GM19328 (cell line): Measurements from ENCODE around the gene DYNC2H1.

Source experiments
- ATAC-seq: cut with Tn5 transposase; IDR thresholded peaks from one replicate; pipeline ENCODE4 v1.9.1; 2021; ENCODE audit warnings: mild to moderate bottlenecking, moderate library complexity; ENCODE audit not compliant: unreplicated experiment

Gene DYNC2H1

DNA sequence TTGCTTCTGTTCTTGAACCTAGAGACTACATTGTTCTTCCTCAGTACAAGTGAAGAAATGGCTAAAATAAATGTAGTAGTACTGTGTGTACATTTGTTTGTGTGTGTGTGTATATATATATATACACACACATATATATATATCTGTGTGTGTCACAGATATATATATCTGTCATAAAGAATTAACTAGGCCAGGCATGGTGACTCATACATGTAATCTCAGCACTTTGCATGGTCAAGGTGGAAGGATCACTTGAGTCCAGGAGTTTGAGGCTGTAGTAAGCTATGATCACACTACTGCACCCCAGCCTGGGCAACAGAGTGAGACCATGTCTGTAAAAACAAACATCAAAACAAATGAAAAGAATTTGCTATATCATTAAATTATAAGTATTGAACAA is 164.8 kb downstream of the DYNC2H1 start:
- no peak for ATAC-seq

DNA sequence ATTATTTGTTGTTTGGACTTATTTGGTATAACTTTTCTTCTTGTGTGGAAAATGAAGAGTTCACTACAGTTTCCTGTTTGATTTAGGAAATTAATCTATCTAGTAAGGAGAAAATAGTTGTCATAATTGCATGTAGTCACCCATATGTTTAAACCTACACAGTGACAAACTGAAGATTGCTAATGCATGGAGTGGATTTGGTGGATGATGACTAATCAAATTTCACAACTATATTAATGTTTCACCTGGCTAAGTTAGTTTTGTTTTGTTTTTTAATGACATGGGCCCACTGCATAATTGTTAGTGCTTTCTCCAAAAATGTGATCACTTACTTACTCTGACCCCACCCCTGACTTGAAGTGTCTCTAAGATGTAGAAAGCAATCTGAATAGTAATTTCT is 170.6 kb downstream of the DYNC2H1 start:
- ATAC-seq, result no peak

DNA sequence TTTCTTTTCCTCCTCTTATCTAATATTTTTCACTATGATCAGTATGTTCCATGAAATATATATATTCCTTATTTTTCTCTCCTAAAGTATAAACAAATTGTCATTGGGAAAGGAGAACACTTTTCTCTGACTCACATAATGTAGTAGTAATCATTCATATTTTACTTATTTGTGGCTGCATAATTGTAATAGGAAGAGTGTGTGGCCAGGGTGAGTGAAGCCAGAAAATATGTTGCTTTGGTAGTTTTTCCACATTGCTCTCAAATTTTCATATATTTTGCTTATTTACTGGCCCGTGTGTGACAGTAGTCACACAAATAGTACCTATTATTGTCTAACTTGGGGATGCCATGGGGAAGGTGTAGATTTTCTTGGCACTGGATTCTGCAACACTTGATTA is 172.1 kb downstream of the DYNC2H1 start:
- ATAC-seq, result no peak

- no peak for ATAC-seq
Measured at GRCh38 chr11:103284260-103284659, 175.0 kb downstream of the DYNC2H1 start.

DNA sequence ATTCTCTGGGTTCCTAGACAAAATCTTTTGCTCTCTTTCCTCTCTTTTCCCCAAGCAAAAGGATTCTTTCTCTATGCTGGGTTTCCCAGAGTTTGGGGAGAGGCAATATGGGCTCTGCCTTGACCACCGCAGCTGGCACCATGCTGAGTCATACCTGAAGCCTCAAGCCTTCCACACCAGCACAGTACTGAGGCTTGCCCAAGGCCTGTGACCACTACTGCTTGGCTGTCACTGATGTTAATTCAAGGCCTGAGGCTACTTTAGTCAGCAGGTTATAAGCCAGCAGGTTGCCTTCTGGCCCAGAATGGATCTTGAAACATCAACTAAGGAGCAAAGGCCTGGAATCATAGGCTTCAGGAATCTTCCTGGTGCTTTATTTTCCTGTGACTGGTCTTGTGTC is 185.3 kb downstream of the DYNC2H1 start:
- ATAC-seq, result no peak

DNA sequence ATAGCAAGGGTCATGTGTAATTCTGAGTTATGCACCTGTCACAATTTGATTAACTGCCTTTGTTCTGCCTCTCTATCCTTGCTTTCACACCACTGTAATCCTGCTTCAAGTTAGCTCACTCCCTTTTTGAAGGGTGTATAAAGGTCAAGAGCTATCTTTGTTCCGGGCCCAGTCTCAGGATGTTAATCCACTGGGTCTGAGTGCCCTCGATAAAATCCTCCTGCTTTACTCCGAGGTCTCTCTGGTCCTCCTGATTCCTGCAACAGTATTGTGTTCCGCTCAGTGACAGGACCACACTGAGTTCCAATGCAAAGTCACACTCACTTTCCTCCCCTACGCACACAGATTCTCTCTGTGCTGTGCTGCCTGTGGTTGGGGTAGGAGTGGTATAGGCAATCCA is 186.5 kb downstream of the DYNC2H1 start:
- no peak for ATAC-seq

DNA sequence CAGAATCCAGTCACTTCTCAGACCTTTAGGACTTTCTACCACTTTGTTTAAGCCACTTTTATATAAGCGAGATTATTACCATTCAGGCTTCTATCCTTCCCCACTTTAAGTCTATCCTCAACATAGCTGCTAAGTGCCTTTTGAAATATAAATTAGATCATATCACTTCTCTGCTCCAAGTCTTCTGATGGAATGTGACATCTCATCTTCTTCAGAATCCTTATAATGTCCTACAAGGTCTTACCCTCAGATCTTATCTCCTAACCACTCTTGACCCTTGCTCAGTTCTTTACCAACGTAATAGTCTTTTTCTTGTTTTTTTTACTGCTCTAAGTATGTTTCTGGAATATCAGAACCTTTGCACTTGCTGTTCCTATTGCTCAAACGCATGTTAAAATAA is 188.7 kb downstream of the DYNC2H1 start:
- ATAC-seq, result no peak

DNA sequence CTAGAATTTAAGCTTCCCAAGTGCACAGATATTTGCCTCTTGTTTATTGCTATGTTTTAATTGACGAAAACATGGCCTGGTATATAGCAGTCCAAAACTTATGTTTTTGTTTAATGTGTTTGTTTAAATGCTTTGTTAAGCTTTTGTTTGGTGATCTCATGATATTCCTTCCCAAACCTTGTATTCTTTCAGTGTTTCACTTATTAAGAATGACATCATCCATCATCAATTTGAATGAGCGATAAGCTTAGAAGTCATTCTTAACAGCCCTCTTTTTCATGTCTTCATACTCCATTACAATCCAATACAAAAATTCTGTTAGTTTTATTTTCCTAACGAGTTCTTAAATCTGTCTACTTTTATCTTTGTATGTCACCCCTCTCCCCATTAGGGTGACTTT is 206.0 kb downstream of the DYNC2H1 start:
- ATAC-seq, result no peak

- no peak for ATAC-seq
Measured at GRCh38 chr11:103317118-103317517, 207.9 kb downstream of the DYNC2H1 start.

- no peak for ATAC-seq
Measured at GRCh38 chr11:103322821-103323220, 213.6 kb downstream of the DYNC2H1 start.

GRCh38 chr11:103325686-103326069 is 216.5 kb downstream of the DYNC2H1 start:
- no peak for ATAC-seq

DNA sequence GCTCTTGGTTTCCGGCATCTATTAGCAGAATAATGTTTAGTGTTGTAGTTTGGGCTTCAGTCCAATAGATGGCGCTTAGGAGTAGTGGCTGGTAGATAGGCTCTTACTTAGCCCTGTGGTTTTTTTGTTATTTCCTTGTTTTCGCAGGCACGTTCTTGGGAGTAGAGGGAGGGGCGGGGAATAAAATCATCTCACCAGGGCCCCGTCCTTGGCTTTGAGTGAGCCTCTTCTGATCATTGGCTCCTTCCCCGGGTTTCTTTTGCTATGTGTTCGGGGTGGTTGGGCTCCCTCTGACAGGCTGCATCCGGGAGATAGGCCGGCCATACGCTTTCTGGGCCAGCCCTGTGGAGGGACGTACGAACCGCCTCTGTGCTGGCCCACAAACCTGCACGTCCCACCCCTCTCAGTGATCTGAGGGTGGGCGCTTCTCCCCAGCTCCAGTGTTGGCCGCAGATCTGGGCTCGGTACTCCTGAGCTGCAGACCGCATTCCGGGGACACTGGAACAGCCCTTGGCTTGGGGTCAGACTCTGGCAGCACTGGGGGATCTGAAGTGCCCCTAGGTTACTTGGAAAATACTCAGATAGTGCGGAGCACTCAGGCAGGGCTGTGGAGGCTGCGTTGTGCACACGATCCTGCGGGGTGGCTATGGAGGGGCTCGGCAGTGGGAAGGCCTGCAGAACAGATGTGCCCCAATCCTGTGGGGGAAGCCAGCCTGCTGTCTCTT is 217.0 kb downstream of the DYNC2H1 start:
- ATAC-seq, result peak; percentile 83

- ATAC-seq, result no peak
Measured at GRCh38 chr11:103327721-103328120, 218.5 kb downstream of the DYNC2H1 start.

DNA sequence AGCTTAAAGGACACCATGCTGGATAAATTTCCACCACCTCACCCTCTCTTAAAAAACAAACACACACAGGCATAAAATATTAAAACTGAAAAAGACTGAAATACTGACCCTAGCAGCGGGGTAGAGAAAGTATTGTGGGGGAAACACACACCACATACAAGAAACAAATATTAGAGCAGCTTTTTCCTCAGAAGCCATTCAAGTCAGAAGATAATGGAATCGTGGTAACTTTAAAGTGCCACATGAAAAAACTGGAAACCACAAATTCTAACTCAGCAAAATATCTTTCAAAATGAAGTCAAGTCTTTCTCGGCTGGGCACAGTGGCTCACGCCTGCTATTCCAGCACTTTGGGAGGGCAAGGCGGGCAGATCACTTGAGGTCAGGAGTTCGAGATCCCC is 223.2 kb downstream of the DYNC2H1 start:
- ATAC-seq, result no peak

GRCh38 chr11:103338621-103339484 is 229.6 kb downstream of the DYNC2H1 start:
- no peak for ATAC-seq

GRCh38 chr11:103339485-103339857 is 230.2 kb downstream of the DYNC2H1 start:
- ATAC-seq, result no peak

- ATAC-seq, result no peak
Measured at GRCh38 chr11:103340956-103341355, 231.7 kb downstream of the DYNC2H1 start.

DNA sequence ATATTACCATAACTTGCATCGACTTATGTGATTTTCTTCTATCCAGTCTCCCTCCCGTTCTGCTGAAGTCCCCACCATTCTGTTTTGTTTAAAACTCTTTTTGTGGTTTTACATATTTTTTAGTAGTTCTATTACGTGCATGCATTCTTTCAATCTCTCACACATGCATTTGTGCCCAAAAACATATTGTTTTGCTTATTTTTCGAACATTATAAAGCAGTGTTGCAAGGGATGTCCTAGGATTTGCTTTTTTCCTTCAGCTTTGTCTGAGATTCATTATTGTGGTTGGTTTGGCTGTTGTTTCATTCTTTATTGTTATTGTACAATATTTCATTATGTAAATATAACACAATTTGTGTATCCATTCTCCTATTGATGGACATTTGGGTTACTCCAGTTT is 235.7 kb downstream of the DYNC2H1 start:
- ATAC-seq, result no peak

DNA sequence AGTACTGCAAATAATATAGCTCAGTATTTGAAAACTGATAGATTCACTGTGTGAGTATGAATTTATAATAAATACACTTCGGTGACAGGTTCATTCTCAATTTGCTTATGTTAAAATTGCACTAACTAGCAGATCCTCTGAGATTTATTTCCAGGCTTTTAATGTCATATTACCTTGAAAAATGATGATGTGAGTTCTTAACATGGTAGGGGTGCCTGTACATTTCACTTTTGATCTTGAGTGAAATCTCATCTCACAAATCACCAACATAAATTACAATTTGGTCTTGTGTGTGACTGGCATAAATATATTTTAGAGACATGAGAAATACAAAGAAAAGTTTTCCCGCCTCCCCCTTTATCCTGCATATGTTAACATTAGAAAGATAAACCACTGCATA is 240.4 kb downstream of the DYNC2H1 start:
- no peak for ATAC-seq

DNA sequence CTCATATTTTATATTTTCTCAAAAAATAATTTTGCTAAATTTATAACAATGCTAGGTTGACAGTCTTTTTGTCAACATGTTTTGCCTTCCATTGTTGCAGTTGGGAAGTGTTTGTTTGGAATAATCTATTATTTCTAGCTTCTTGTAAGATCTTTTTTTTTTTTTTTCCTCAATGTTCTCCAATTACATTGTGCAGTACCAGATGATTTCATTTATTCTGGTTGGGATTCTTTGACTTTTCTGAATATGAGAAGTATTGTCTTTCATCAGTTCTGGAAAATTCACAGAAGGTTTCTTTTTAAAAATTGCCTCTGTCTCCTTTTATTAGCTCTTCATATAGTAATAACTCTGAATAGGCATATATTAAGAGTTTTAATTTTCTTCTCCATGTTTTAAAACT is 245.4 kb downstream of the DYNC2H1 start:
- ATAC-seq, result no peak

DNA sequence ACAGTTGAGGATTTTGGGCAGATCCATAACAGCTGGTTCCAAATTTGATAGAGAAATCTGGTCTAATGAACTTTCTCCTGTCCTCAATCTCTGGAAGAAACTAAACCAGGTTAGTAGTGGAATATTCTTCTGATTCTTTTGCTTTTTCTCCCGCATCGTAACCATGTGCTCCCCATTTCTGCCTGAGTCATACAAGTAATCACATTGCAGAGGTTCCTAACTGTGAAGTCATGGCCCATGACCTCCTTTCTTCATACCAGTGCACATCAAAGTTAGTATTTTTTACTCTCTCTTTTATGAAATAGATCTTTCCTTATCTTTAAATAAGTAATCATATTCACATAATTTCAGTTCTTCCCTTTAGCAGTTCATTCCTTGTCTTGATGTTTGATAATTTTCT is 249.0 kb downstream of the DYNC2H1 start:
- ATAC-seq, result no peak

DNA sequence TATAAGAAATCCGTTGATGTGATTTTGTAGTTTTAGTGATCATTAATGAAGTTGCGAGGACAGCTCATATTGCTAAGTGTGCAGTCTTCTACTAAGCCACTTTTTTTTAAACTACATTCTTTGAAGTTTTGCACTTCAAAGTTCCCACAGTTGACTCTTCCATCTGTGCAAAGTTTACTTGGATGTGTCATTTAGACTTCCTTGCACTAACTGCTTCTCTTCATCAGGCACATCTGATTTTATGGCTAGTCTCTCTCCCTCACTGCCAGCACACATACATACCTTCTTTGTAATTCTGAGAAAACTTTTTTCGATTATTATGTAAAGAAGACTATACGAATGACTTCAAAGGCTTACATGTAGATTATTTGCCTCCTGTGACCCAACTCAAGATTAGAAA is 250.0 kb downstream of the DYNC2H1 start:
- no peak for ATAC-seq
